Smooth muscle cell (in vitro differentiated cells): ENCODE measurements around the gene LAMA4. TPM values are rescaled to one million over a fixed set of nuclear protein-coding genes. Genes with fewer than 3 reads are reported as not detected.

Experiments
- DNase-seq: peaks from one replicate; lab custom pipeline; 2025; ENCODE audit not compliant: unreplicated experiment; lab: John Stamatoyannopoulos, UW
- H2AFZ ChIP-seq: fragments of 200-600 bp; sonication (generic); 2 replicates; pipeline ENCODE4 v1.6.0; 2016; ENCODE audit warnings: antibody characterized with exemption, low read depth, mild to moderate bottlenecking
- H3F3A ChIP-seq: fragments of 200-600 bp; sonication (generic); 2 replicates; pipeline ENCODE4 v1.6.0; 2017; ENCODE audit warnings: antibody characterized with exemption, low read depth
- H3K27ac ChIP-seq: fragments of 200-600 bp; sonication (generic); 2 replicates; pipeline ENCODE4 v1.5.1; 2016; ENCODE audit warnings: low read depth, mild to moderate bottlenecking
- H3K27me3 ChIP-seq: fragments of 200-600 bp; sonication (generic); 2 replicates; pipeline ENCODE4 v1.6.1; 2016; ENCODE audit warnings: low read depth, mild to moderate bottlenecking
- H3K36me3 ChIP-seq: fragments of 200-600 bp; sonication (generic); 2 replicates; pipeline ENCODE4 v1.5.1; 2016; ENCODE audit warnings: low read depth
- H3K4me1 ChIP-seq: fragments of 200-600 bp; sonication (generic); 2 replicates; pipeline ENCODE4 v1.5.1; 2016; ENCODE audit warnings: low read depth
- H3K4me2 ChIP-seq: fragments of 200-600 bp; sonication (generic); 2 replicates; pipeline ENCODE4 v1.6.0; 2016; ENCODE audit warnings: mild to moderate bottlenecking
- H3K4me3 ChIP-seq: fragments of 200-600 bp; sonication (generic); 2 replicates; pipeline ENCODE4 v1.5.1; 2016; ENCODE audit warnings: mild to moderate bottlenecking
- H3K79me2 ChIP-seq: fragments of 200-600 bp; sonication (generic); 2 replicates; pipeline ENCODE4 v1.6.0; 2016; ENCODE audit warnings: low read depth, mild to moderate bottlenecking
- H3K9ac ChIP-seq: fragments of 200-600 bp; sonication (generic); 2 replicates; pipeline ENCODE4 v1.6.0; 2016; ENCODE audit warnings: low read depth
- H3K9me3 ChIP-seq: fragments of 200-600 bp; sonication (generic); replicated peaks from 2 replicates; pipeline ENCODE4 v1.5.1; 2016; ENCODE audit warnings: low read depth
- H4K20me1 ChIP-seq: fragments of 200-600 bp; sonication (generic); 2 replicates; pipeline ENCODE4 v1.6.0; 2016; ENCODE audit warnings: low read depth
- WGBS: methylation state at CpG from one replicate; pipeline ENCODE4 v1.1.7; 2016; ENCODE audit warnings: low lambda C conversion rate; 5-methylcytosine and 5-hydroxymethylcytosine counted together
- polyA plus RNA-seq: library from polyadenylated mRNA; unstranded; fragments of >200 nt; fragmentation: Nextera tagmentation; extraction: Ambion mirVana; gene quantifications from 2 replicates; pipeline ENCODE4 v1.2.1, GENCODE V29; 2016
- total RNA-seq: library from RNA; depleted of rRNA; stranded (reverse); fragments of >200 nt; gene quantifications from 2 replicates; pipeline ENCODE4 v1.2.3, GENCODE V29; 2014
- TF ChIP-seq, protein P1 (sequence below): fragments of 200-600 bp; sonication (generic); IDR thresholded peaks from 2 replicates; pipeline ENCODE4 v1.5.1; 2017; ENCODE audit warnings: borderline replicate concordance, mild to moderate bottlenecking, antibody characterized with exemption; ENCODE audit not compliant: insufficient read depth, poor library complexity, severe bottlenecking

LAMA4 gene
- total and polyA plus RNA-seq, 2 experiments from 2014 or later, result 9.1 to 29.4 TPM

DNA sequence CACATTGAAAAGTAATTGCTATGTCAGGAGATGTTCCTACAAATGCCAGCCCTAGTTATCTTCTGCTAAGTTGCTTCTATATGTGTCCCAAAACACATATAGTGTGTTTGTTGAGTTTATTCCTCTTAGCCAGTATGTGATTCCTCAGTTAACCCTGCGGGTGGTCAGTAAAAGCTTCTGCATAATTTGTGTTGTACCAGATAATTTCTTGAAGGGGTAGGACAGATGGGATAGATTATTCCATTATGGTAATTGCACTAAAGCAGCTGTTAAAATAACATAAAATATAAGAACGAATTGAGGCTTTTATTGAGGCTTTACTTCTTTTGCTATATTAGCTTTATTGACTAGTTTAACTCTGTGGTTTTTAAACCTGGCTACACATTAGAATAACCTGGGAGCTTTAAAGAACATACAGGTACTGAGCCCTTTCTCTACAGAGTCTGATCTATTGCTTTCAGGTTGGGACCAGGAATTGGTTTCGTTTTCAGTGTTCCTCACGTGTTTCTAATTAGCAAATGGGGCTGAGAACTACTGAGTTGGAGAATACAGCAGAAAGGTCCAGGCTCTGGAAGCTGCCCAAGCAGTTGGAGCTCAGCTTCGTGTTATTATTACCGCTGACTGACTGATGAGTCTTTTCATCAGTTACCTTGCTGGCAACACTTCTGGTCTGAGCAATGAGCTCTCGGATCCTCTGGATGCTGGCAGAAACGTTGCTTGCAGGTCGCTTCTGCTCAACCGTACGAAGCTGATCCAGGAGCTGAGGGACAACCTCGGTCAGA is 110.0 kb downstream of the LAMA4 start:
- no peak for DNase-seq
- no peak overlapping the region for H3K9ac ChIP-seq
- H3K36me3 ChIP-seq, result no peaks in the 10 kb centered on the region
- WGBS, result 90% methylated on average over 12 of the region's 12 CpGs
- no peak overlapping the region for H2AFZ ChIP-seq
- H4K20me1 ChIP-seq, result no peaks in the 10 kb centered on the region
- no peak overlapping the region for H3K4me2 ChIP-seq
- H3K27me3 ChIP-seq, result no peaks in the 10 kb centered on the region
- no peaks in the 10 kb centered on the region for H3K9me3 ChIP-seq
- no peaks in the 10 kb centered on the region for H3F3A ChIP-seq
- TF ChIP-seq, protein P1, sequence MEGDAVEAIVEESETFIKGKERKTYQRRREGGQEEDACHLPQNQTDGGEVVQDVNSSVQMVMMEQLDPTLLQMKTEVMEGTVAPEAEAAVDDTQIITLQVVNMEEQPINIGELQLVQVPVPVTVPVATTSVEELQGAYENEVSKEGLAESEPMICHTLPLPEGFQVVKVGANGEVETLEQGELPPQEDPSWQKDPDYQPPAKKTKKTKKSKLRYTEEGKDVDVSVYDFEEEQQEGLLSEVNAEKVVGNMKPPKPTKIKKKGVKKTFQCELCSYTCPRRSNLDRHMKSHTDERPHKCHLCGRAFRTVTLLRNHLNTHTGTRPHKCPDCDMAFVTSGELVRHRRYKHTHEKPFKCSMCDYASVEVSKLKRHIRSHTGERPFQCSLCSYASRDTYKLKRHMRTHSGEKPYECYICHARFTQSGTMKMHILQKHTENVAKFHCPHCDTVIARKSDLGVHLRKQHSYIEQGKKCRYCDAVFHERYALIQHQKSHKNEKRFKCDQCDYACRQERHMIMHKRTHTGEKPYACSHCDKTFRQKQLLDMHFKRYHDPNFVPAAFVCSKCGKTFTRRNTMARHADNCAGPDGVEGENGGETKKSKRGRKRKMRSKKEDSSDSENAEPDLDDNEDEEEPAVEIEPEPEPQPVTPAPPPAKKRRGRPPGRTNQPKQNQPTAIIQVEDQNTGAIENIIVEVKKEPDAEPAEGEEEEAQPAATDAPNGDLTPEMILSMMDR, result no peak
- no peak overlapping the region for H3K27ac ChIP-seq
- H3K79me2 ChIP-seq, result no peaks in the 10 kb centered on the region
- H3K4me1 ChIP-seq, result no peaks in the 10 kb centered on the region
- no peak overlapping the region for H3K4me3 ChIP-seq

DNA sequence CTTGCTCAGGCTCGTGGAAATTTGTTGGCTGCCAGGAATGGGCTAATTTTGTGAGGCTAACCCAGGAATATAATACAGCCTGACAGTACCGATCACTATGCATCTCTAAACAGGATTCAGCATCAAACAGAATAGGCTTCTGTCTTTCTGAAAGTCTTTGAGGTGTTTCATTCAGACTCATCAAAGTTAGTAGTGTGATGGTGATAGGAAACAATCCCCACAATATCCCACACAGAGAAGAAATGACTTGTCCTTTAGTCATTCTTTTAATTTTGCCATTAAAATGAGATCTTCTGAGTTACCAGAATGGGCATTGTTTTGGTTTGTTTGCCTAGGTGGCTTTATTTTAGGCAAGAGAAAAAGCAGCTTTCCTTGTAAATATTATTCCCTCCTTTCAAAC is 112.7 kb downstream of the LAMA4 start:
- H4K20me1 ChIP-seq, result no peaks in the 10 kb centered on the region
- no peaks in the 10 kb centered on the region for H3K36me3 ChIP-seq
- H3K4me3 ChIP-seq, result no peak overlapping the region
- no peaks in the 10 kb centered on the region for H3K9me3 ChIP-seq
- H3F3A ChIP-seq, result no peaks in the 10 kb centered on the region
- DNase-seq, result no peak
- H3K4me2 ChIP-seq, result no peak overlapping the region
- WGBS, result 83% methylated on average over 2 of the region's 2 CpGs
- H3K79me2 ChIP-seq, result no peaks in the 10 kb centered on the region
- no peak overlapping the region for H2AFZ ChIP-seq
- TF ChIP-seq, protein P1, result no peak
- no peak overlapping the region for H3K27ac ChIP-seq
- no peak overlapping the region for H3K9ac ChIP-seq
- no peaks in the 10 kb centered on the region for H3K27me3 ChIP-seq
- no peaks in the 10 kb centered on the region for H3K4me1 ChIP-seq

DNA sequence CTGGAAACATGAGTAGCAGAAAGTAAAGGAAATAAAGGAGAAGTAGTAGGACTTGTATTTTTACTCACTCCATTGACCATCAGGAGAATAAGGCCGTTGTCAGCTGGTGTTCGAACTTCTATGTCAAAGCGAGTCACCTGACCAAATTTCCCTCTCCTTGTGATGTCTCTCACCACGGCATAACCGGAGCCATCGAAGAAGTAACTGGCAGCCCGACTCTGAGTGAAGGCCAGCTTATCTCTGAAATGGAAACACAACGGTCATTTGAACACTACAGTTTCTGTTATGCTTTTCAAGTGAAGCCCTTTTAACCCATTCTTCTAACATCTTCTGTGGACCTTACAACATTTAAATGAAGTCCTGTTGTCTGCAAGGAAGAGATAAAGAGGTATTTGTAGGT is 115.3 kb downstream of the LAMA4 start:
- H3K9me3 ChIP-seq, result no peaks in the 10 kb centered on the region
- H3K36me3 ChIP-seq, result no peaks in the 10 kb centered on the region
- no peaks in the 10 kb centered on the region for H4K20me1 ChIP-seq
- H3K4me3 ChIP-seq, result no peak overlapping the region
- WGBS, result 87% methylated on average over 8 of the region's 8 CpGs
- DNase-seq, result no peak
- TF ChIP-seq, protein P1, result no peak
- H3K4me2 ChIP-seq, result no peak overlapping the region
- no peak overlapping the region for H2AFZ ChIP-seq
- H3K79me2 ChIP-seq, result no peaks in the 10 kb centered on the region
- no peaks in the 10 kb centered on the region for H3K4me1 ChIP-seq
- H3K27me3 ChIP-seq, result no peaks in the 10 kb centered on the region
- no peaks in the 10 kb centered on the region for H3F3A ChIP-seq
- no peak overlapping the region for H3K9ac ChIP-seq
- H3K27ac ChIP-seq, result no peak overlapping the region

DNA sequence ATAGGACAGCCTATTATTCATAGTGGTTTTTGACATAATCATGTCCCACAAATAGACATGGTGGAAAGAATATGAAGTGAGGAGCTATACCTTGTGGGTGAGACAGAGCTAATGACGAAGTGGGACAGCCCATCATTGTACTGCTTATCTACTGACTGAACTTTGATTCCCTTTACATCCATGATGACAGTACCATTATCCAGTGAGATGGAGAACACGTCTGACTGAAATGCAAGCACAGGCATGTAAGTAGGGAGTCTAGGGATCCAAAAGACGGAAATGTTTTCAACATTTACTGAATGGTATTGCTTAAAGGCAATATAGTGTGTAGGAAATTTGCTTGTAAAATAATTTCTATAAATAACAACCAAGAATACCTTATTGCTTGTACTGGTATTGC is 123.5 kb downstream of the LAMA4 start:
- Histone ChIP-seq H3K79me2 (no peaks in the 10 kb centered on the region), H3K9ac (no peak overlapping the region), H2AFZ (no peak overlapping the region), H3K27ac (no peak overlapping the region), H3K4me2 (no peak overlapping the region), H3K9me3 (no peaks in the 10 kb centered on the region), H4K20me1 (no peaks in the 10 kb centered on the region), H3K4me1 (no peaks in the 10 kb centered on the region), H3K27me3 (peaks cover 5% of the 10 kb centered on the region), H3K4me3 (no peak overlapping the region), H3K36me3 (no peaks in the 10 kb centered on the region), H3F3A (no peaks in the 10 kb centered on the region)
- no peak for DNase-seq
- TF ChIP-seq, protein P1, result no peak
- WGBS, result 75% methylated on average over 3 of the region's 3 CpGs
